Skeletal muscle tissue (tissue), 4 donors: ENCODE measurements around the gene ZNF783. TPM values are rescaled to one million over a fixed set of nuclear protein-coding genes. Genes with fewer than 3 reads are reported as not detected.

ENCODE experiments used
- H3K27ac ChIP-seq: one replicate; pipeline ENCODE4 v1.7.0; 2013; ENCODE audit warnings: mild to moderate bottlenecking, low read depth, low read length, inconsistent platforms
- H3K27me3 ChIP-seq, 3 donors: one replicate each; pipeline ENCODE4 v1.7.0; 2013; ENCODE audit warnings: low read length in 3 of 3; ENCODE audit not compliant: control insufficient read depth in 3 of 3, insufficient read depth in 3 of 3
- H3K36me3 ChIP-seq, 3 donors: one replicate each; pipeline ENCODE4 v1.7.0; 2013; ENCODE audit warnings: low read length in 3 of 3; ENCODE audit not compliant: control insufficient read depth in 3 of 3, insufficient read depth in 3 of 3
- H3K4me1 ChIP-seq, 3 donors: one replicate each; pipeline ENCODE4 v1.7.0; 2013; ENCODE audit warnings: low read length in 3 of 3, mild to moderate bottlenecking in 3 of 3; ENCODE audit not compliant: control insufficient read depth in 3 of 3, insufficient read depth in 3 of 3
- H3K4me3 ChIP-seq, 3 donors: one replicate each; pipeline ENCODE4 v1.7.0; 2013; ENCODE audit warnings: low read length in 3 of 3
- H3K9ac ChIP-seq, 3 donors: one replicate each; pipeline ENCODE4 v1.7.0; 2013; ENCODE audit warnings: low read length in 3 of 3, mild to moderate bottlenecking in 3 of 3, moderate library complexity in 2 of 3, low read depth in 1 of 3
- H3K9me3 ChIP-seq, 3 donors: one replicate each; pipeline ENCODE4 v1.7.0; 2013; ENCODE audit warnings: low read length in 3 of 3; ENCODE audit not compliant: control insufficient read depth in 3 of 3
- total RNA-seq: library from RNA; depleted of rRNA; stranded (reverse); fragments of >200 nt; gene quantifications from one replicate; pipeline ENCODE4 v1.2.3, GENCODE V29; 2014
- donor health status: Osteomylitis.

ZNF783 gene
- total RNA-seq, 1 donor from 2014 or later = 8.9 TPM

DNA sequence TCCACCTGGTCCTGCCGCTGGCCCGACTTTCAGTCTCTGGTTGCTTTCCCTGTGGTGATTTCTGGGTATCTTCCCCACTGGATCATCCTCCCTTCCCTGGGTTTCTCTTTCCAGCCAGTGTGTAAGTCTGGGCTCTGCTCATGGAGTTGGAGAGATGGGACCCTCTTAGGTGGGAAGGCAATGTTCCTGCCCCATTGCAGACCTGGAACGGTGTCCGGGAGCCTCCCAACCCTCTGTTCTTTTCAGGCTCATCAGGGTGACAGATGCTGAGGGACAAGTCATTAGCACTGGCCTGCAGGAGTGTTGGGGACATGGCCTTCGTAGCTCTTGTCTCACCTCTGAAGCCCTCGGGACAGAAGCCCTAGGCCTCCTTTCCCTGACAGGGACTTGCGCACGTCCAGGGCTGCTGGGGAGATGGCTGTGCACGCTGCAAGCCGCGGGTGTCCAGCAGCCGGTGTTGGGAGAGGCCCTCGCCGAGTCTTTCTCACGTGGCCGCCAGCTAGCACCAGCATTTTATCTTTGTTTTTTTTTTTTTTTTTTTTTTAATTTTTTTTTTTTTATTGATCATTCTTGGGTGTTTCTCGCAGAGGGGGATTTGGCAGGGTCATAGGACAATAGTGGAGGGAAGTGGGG lies 17.2 kb downstream of the ZNF783 start:
- H3K4me3 ChIP-seq = no peak overlapping the region
- no peak overlapping the region for H3K27ac ChIP-seq
- peaks cover 19 to 38% (median 30%) of the 10 kb centered on the region in 3 donors for H3K36me3 ChIP-seq
- no peaks in the 10 kb centered on the region for H3K9me3 ChIP-seq
- H3K27me3 ChIP-seq = no peaks in the 10 kb centered on the region
- H3K4me1 ChIP-seq = peaks cover 0 to 2% (median 0%) of the 10 kb centered on the region in 3 donors
- no peak overlapping the region for H3K9ac ChIP-seq

DNA sequence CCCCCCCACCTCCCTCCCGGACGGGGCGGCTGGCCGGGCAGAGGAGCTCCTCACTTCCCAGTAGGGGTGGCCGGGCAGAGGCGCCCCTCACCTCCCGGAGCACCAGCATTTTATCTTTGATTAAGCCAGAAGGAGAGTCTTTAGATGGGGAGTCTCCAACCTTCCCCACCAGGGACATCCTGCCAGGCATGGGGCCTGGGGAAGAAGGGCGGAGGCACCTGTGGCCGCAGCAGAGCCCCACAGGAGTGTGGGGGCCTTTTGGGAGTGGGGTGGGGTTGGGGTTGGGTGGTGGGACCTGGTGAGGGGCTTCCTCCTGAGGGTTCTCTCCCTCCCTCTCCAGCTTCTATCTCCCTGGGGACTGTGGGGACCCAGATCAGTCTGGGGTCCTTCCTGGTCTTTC lies 18.2 kb downstream of the ZNF783 start:
- H3K36me3 ChIP-seq = peaks cover 19 to 38% (median 30%) of the 10 kb centered on the region in 3 donors

GRCh38 chr7:149280661-149281507 lies 18.9 kb downstream of the ZNF783 start:
- Histone ChIP-seq H3K4me3 (no peak overlapping the region), H3K36me3 (peaks cover 19 to 35% (median 30%) of the 10 kb centered on the region in 3 donors), H3K4me1 (peaks cover 9 to 17% (median 11%) of the 10 kb centered on the region in 3 donors), H3K27me3 (no peaks in the 10 kb centered on the region), H3K27ac (no peak overlapping the region), H3K9me3 (no peaks in the 10 kb centered on the region), H3K9ac (no peak overlapping the region)

More for the DNA sequence above, 18.2 kb downstream of the ZNF783 start:
- no peaks in the 10 kb centered on the region for H3K9me3 ChIP-seq
- H3K9ac ChIP-seq = no peak overlapping the region
- no peak overlapping the region for H3K4me3 ChIP-seq
- H3K4me1 ChIP-seq = peaks cover 3 to 10% (median 5%) of the 10 kb centered on the region in 3 donors
- H3K27me3 ChIP-seq = no peaks in the 10 kb centered on the region
- H3K27ac ChIP-seq = no peak overlapping the region

DNA sequence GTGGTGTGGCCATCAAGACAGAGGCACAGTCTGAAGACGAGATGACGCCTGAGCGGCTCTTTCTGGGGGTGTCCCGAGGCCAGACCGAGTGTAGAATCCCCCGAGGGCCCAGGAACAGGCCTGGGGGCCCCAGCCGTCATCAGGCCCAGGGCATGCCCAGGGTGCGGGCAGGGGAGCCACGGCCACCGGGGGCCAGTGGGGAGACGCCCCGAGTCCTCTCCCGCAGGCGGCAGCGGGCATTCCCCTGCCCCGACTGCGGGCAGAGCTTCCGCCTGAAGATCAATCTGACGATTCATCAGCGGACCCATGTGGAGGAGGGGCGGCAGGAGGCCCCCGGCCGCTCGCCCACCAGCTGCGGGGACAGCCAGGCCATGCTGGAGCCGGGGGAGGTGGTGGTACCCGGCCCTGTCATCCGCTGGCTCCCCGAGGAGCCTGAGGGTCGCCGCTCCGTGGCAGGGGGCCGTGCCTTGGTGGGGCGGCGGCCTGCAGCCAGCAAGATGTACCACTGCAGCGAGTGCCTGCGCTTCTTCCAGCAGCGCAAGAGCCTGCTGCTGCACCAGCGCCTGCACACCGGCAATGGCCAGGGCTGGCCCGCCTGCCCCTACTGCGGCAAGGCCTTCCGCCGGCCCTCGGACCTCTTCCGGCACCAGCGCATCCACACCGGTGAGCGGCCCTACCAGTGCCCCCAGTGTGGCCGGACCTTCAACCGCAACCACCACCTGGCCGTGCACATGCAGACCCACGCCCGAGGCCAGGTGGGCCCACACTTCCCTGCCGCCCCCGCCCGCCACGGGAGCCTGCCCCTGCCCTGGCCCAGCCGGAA lies 19.7 kb downstream of the ZNF783 start:
- H3K9me3 ChIP-seq = no peaks in the 10 kb centered on the region
- H3K9ac ChIP-seq = no peak overlapping the region
- H3K4me3 ChIP-seq = no peak overlapping the region
- no peak overlapping the region for H3K27ac ChIP-seq
- peaks cover 12 to 21% (median 14%) of the 10 kb centered on the region in 3 donors for H3K4me1 ChIP-seq
- no peaks in the 10 kb centered on the region for H3K27me3 ChIP-seq
- peaks cover 19 to 30% (median 25%) of the 10 kb centered on the region in 3 donors for H3K36me3 ChIP-seq

DNA sequence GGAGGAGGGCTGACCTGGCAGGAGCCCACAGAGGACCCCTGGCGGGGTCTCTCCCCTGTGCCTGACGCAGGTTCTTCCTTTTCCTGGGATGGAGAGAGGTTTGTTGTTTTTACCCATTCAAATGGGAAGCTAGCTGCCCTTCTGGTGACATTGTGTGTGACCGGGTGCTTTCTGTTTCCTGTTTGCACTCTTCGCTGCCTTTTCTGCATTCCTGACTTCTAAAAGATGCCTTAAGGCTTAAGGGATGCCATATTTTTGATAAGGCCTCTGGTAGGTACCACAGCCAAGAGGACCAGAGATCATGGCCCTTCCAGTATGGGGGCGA lies 20.3 kb downstream of the ZNF783 start:
- Histone ChIP-seq H3K4me1 (peaks cover 12 to 21% (median 14%) of the 10 kb centered on the region in 3 donors), H3K27me3 (no peaks in the 10 kb centered on the region), H3K9ac (no peak overlapping the region), H3K36me3 (peaks cover 19 to 27% (median 21%) of the 10 kb centered on the region in 3 donors), H3K4me3 (no peak overlapping the region), H3K27ac (no peak overlapping the region), H3K9me3 (no peaks in the 10 kb centered on the region)

- H3K27ac ChIP-seq = no peak overlapping the region
- H3K9me3 ChIP-seq = no peaks in the 10 kb centered on the region
- peaks cover 12 to 21% (median 14%) of the 10 kb centered on the region in 3 donors for H3K4me1 ChIP-seq
- H3K36me3 ChIP-seq = peaks cover 16 to 26% (median 21%) of the 10 kb centered on the region in 3 donors
- no peak overlapping the region for H3K4me3 ChIP-seq
- H3K9ac ChIP-seq = no peak overlapping the region
- no peaks in the 10 kb centered on the region for H3K27me3 ChIP-seq
These were observed 21.3 kb downstream of the ZNF783 start for GRCh38 chr7:149283321-149283720.

- Histone ChIP-seq H3K4me3 (peak overlapping the region in 1 of 3 donors; percentile 89), H3K27me3 (no peaks in the 10 kb centered on the region), H3K36me3 (peaks cover 13 to 19% (median 13%) of the 10 kb centered on the region in 3 donors), H3K27ac (no peak overlapping the region), H3K9ac (no peak overlapping the region), H3K4me1 (peaks cover 12 to 21% (median 14%) of the 10 kb centered on the region in 3 donors), H3K9me3 (no peaks in the 10 kb centered on the region)
These were observed 22.3 kb downstream of the ZNF783 start for GRCh38 chr7:149284343-149284742.

- peak overlapping the region; percentile 79 for H3K27ac ChIP-seq
- H3K27me3 ChIP-seq = no peaks in the 10 kb centered on the region
- H3K36me3 ChIP-seq = peaks cover 14 to 24% (median 15%) of the 10 kb centered on the region in 3 donors
- H3K4me3 ChIP-seq = peak overlapping the region; percentile 84 to 89 (median 86)
- H3K9me3 ChIP-seq = no peaks in the 10 kb centered on the region
- peaks cover 12 to 21% (median 14%) of the 10 kb centered on the region in 3 donors for H3K4me1 ChIP-seq
- H3K9ac ChIP-seq = peak overlapping the region; percentile 85 to 90 (median 89)
These were observed 23.0 kb downstream of the ZNF783 start for GRCh38 chr7:149284850-149285585.

DNA sequence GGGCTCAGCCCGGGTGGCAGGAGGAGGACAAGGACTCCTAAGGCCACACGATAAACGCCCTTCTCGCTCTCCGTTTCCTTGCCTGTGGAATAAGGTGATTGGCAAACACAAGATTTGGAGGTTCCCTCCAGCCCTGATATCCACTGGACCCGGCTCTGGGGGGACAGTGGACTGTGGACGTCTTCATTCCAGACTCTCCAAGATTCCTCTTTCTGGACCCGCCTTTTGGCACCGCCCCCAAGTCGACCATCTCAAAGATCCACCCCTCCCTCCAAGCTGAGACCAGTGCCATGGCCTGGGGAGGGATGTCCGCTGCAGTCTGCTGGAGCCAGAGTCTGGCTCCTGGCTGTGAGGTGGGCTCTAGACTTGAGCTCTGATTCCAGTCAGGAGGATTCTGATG lies 23.6 kb downstream of the ZNF783 start:
- Histone ChIP-seq H3K9ac (peak overlapping the region; percentile 85 to 90 (median 89)), H3K36me3 (peaks cover 14 to 24% (median 15%) of the 10 kb centered on the region in 3 donors), H3K4me3 (peak overlapping the region; percentile 84 to 89 (median 86)), H3K9me3 (no peaks in the 10 kb centered on the region), H3K4me1 (peaks cover 12 to 21% (median 14%) of the 10 kb centered on the region in 3 donors), H3K27me3 (no peaks in the 10 kb centered on the region), H3K27ac (peak overlapping the region; percentile 79)
